Tibial nerve (tissue), 4 donors: ENCODE data around the gene ICA1.

ENCODE experiments used
- CTCF ChIP-seq, 5 experiments: fragments of 200-600 bp in 3 of 5; fragments of 450-650 bp in 2 of 5; sonication (generic) in 3 of 5; IDR thresholded peaks; one replicate each; pipeline ENCODE4 v1.5.1; 2016 to 2019; ENCODE audit warnings: antibody characterized with exemption in 5 of 5, mild to moderate bottlenecking in 3 of 5, moderate library complexity in 2 of 5
- EP300 ChIP-seq, 2 donors: sonication (generic); formaldehyde crosslinking; IDR thresholded peaks; one replicate each; pipeline ENCODE4 v1.6.1; 2017; ENCODE audit warnings: antibody characterized with exemption in 2 of 2, mild to moderate bottlenecking in 1 of 2
- POLR2A ChIP-seq, 2 donors: fragments of 450-650 bp; IDR thresholded peaks; one replicate each; pipeline ENCODE4 v1.6.1; 2017; ENCODE audit warnings: antibody characterized with exemption in 2 of 2, mild to moderate bottlenecking in 2 of 2, moderate library complexity in 2 of 2

DNA sequence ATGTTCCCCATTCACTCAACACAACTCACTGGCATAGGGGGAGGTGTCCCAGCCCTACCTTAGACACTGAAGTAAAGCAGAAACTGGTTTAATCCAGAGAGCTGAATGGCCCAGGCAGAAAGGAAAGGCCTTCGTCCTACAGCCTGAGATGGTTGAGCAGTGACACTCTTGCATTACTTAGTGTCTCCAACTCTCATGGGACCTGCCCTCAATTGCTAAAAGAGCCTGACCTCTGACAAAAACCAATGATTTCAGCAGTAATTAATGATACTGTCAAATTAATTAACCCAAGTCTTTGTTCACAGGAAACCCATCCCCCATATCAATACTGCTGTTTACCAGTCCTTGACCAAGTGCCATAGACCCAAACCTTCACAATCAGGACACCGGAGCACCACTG, 48.6 kb downstream of the ICA1 start:
- TF ChIP-seq CTCF (IDR thresholded peaks at IDR 0.05): no peak
- no peak for TF ChIP-seq POLR2A (IDR thresholded peaks at IDR 0.05)
- no peak for TF ChIP-seq EP300 (IDR thresholded peaks at IDR 0.05)
